OCI-LY1 (cell line): ENCODE results near the gene TYW1B.
"Not testable (repeated sequence)": the region's sequence is repeated elsewhere in the genome, so short reads cannot be mapped to it uniquely, and the experiment has no call there.

ENCODE experiments used
- EZH2 ChIP-seq: fragments of 200-600 bp; sonication (generic), shearing (Covaris generic); IDR thresholded peaks from 2 replicates; pipeline ENCODE4 v1.8.0; 2017; ENCODE audit warnings: borderline replicate concordance, mixed run types, mild to moderate bottlenecking, antibody characterized with exemption, low read length, moderate library complexity, mixed read lengths
- TF ChIP-seq, protein P1 (sequence below): fragments of 200-600 bp; sonication (generic), shearing (Covaris generic); IDR thresholded peaks from 2 replicates; pipeline ENCODE4 v1.5.1; 2017; ENCODE audit warnings: mild to moderate bottlenecking, antibody characterized with exemption, low read length, moderate library complexity, mixed read lengths

- TF ChIP-seq, protein P1, sequence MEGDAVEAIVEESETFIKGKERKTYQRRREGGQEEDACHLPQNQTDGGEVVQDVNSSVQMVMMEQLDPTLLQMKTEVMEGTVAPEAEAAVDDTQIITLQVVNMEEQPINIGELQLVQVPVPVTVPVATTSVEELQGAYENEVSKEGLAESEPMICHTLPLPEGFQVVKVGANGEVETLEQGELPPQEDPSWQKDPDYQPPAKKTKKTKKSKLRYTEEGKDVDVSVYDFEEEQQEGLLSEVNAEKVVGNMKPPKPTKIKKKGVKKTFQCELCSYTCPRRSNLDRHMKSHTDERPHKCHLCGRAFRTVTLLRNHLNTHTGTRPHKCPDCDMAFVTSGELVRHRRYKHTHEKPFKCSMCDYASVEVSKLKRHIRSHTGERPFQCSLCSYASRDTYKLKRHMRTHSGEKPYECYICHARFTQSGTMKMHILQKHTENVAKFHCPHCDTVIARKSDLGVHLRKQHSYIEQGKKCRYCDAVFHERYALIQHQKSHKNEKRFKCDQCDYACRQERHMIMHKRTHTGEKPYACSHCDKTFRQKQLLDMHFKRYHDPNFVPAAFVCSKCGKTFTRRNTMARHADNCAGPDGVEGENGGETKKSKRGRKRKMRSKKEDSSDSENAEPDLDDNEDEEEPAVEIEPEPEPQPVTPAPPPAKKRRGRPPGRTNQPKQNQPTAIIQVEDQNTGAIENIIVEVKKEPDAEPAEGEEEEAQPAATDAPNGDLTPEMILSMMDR, result not testable (repeated sequence)
- TF ChIP-seq EZH2, result not testable (repeated sequence)
Observed at GRCh38 chr7:72628375-72628774, 199.6 kb downstream of the TYW1B start.
